Thymus (tissue), 11 donors: Measurements from ENCODE around the gene EHMT2. TPM values are rescaled to one million over a fixed set of nuclear protein-coding genes. Genes with fewer than 3 reads are reported as not detected.
"Not testable (repeated sequence)": the region's sequence is repeated elsewhere in the genome, so short reads cannot be mapped to it uniquely, and the experiment has no call there.

Source experiments
- DNase-seq, 9 donors: peaks; one replicate each; pipeline ENCODE4 v3.0.0-alpha.2; 2013; ENCODE audit warnings: low spot score in 9 of 9, low read depth in 6 of 9, missing footprints in 1 of 9
- H3K27ac ChIP-seq, 2 donors: one replicate each; pipeline ENCODE4 v1.5.1; 2013; ENCODE audit warnings: control low read depth in 1 of 2, low read depth in 1 of 2, low read length in 1 of 2, mild to moderate bottlenecking in 1 of 2, moderate library complexity in 1 of 2
- H3K27me3 ChIP-seq, 2 donors: one replicate each; pipeline ENCODE4 v1.5.1; 2013; ENCODE audit warnings: low read length in 1 of 2; ENCODE audit not compliant: control insufficient read depth in 2 of 2, insufficient read depth in 1 of 2
- H3K36me3 ChIP-seq, 2 donors: one replicate each; pipeline ENCODE4 v1.5.1; 2013; ENCODE audit warnings: low read length in 1 of 2, mild to moderate bottlenecking in 1 of 2, moderate library complexity in 1 of 2; ENCODE audit not compliant: control insufficient read depth in 2 of 2, insufficient read depth in 2 of 2
- H3K4me1 ChIP-seq, 2 donors: one replicate each; pipeline ENCODE4 v1.5.1; 2013; ENCODE audit warnings: low read length in 2 of 2; ENCODE audit not compliant: control insufficient read depth in 2 of 2, insufficient read depth in 2 of 2
- H3K4me3 ChIP-seq, 2 donors: one replicate each; pipeline ENCODE4 v1.5.1; 2013; ENCODE audit warnings: low read length in 2 of 2, control low read depth in 1 of 2, mild to moderate bottlenecking in 1 of 2
- H3K9me3 ChIP-seq, 2 donors: one replicate each; pipeline ENCODE4 v1.5.1; 2013; ENCODE audit warnings: low read length in 1 of 2, mild to moderate bottlenecking in 1 of 2; ENCODE audit not compliant: control insufficient read depth in 2 of 2, insufficient read depth in 1 of 2
- WGBS: extraction: QIAGEN DNeasy Blood & Tissue Kit; methylation state at CpG from one replicate; pipeline ENCODE4 v1.1.7; 2013; 5-methylcytosine and 5-hydroxymethylcytosine counted together
- polyA plus RNA-seq: library from polyadenylated mRNA; stranded (reverse); fragments of 200-250 nt; gene quantifications from one replicate; pipeline ENCODE4 v1.2.3, GENCODE V29; 2013
- total RNA-seq: library from RNA; stranded (reverse); fragments of 120-200 nt; gene quantifications from one replicate; pipeline ENCODE4 v1.2.4, GENCODE V29; 2013
- donor health status: healthy.

Gene EHMT2
- total and polyA plus RNA-seq, 2 donors: 35.0 to 60.1 TPM

- peaks cover 0 to 3% of the 10 kb centered on the region in 2 donors for H3K9me3 ChIP-seq
- H3K27ac ChIP-seq: no peak overlapping the region
- no peaks in the 10 kb centered on the region for H3K27me3 ChIP-seq
- 58% methylated on average over 17 of the region's 17 CpGs for WGBS
- H3K4me3 ChIP-seq: peak overlapping the region; percentile 64 to 72
- peaks cover 12 to 33% of the 10 kb centered on the region in 2 donors for H3K4me1 ChIP-seq
- DNase-seq: no peak
- peaks cover 25 to 27% of the 10 kb centered on the region in 2 donors for H3K36me3 ChIP-seq
Measured at GRCh38 chr6:31861919-31862343, 35.6 kb downstream of the EHMT2 start.

- Histone ChIP-seq H3K9me3 (peaks cover 0 to 3% of the 10 kb centered on the region in 2 donors), H3K27me3 (no peaks in the 10 kb centered on the region), H3K4me3 (no peak overlapping the region), H3K4me1 (peaks cover 12 to 33% of the 10 kb centered on the region in 2 donors), H3K36me3 (peaks cover 25 to 27% of the 10 kb centered on the region in 2 donors), H3K27ac (no peak overlapping the region)
- DNase-seq: no peak
- 94% methylated on average over 7 of the region's 7 CpGs for WGBS
Measured at GRCh38 chr6:31861150-31861549, 36.3 kb downstream of the EHMT2 start.

GRCh38 chr6:31860349-31860748 is 37.1 kb downstream of the EHMT2 start:
- Histone ChIP-seq H3K9me3 (no peaks in the 10 kb centered on the region), H3K4me1 (peaks cover 12 to 32% of the 10 kb centered on the region in 2 donors), H3K36me3 (peaks cover 25 to 27% of the 10 kb centered on the region in 2 donors), H3K4me3 (no peak overlapping the region), H3K27me3 (no peaks in the 10 kb centered on the region), H3K27ac (no peak overlapping the region)
- 98% methylated on average over 13 of the region's 13 CpGs for WGBS
- DNase-seq: no peak

GRCh38 chr6:31859923-31860322 is 37.6 kb downstream of the EHMT2 start:
- WGBS: 97% methylated on average over 11 of the region's 11 CpGs
- Histone ChIP-seq H3K4me1 (peaks cover 12 to 28% of the 10 kb centered on the region in 2 donors), H3K27me3 (no peaks in the 10 kb centered on the region), H3K4me3 (no peak overlapping the region), H3K27ac (no peak overlapping the region), H3K36me3 (peaks cover 25 to 27% of the 10 kb centered on the region in 2 donors), H3K9me3 (no peaks in the 10 kb centered on the region)
- no peak for DNase-seq

- H3K4me1 ChIP-seq: peaks cover 7 to 17% of the 10 kb centered on the region in 2 donors
- DNase-seq: no peak
- WGBS: 97% methylated on average over 8 of the region's 8 CpGs
- no peak overlapping the region for H3K27ac ChIP-seq
- no peaks in the 10 kb centered on the region for H3K27me3 ChIP-seq
- H3K36me3 ChIP-seq: peaks cover 25 to 27% of the 10 kb centered on the region in 2 donors
- no peak overlapping the region for H3K4me3 ChIP-seq
- no peaks in the 10 kb centered on the region for H3K9me3 ChIP-seq
Measured at GRCh38 chr6:31858707-31859106, 38.8 kb downstream of the EHMT2 start.

GRCh38 chr6:31857774-31858173 is 39.7 kb downstream of the EHMT2 start:
- H3K4me1 ChIP-seq, H3K4me3 ChIP-seq, H3K27ac ChIP-seq, DNase-seq, H3K9me3 ChIP-seq, H3K27me3 ChIP-seq: not testable (repeated sequence)
- 97% methylated on average over 8 of the region's 8 CpGs for WGBS
- peaks cover 25 to 27% of the 10 kb centered on the region in 2 donors for H3K36me3 ChIP-seq

GRCh38 chr6:31851980-31852718 is 45.3 kb downstream of the EHMT2 start:
- not testable (repeated sequence) for H3K4me1 ChIP-seq, H3K27me3 ChIP-seq, H3K36me3 ChIP-seq, DNase-seq, H3K9me3 ChIP-seq, H3K4me3 ChIP-seq, H3K27ac ChIP-seq
- WGBS: 95% methylated on average over 35 of the region's 35 CpGs

- WGBS: 98% methylated on average over 2 of the region's 2 CpGs
- Histone ChIP-seq H3K27me3 (no peaks in the 10 kb centered on the region), H3K27ac (no peak overlapping the region), H3K4me1 (no peaks in the 10 kb centered on the region), H3K9me3 (peaks cover 0 to 5% of the 10 kb centered on the region in 2 donors), H3K4me3 (no peak overlapping the region), H3K36me3 (no peaks in the 10 kb centered on the region)
- DNase-seq: no peak
Measured at GRCh38 chr6:31851485-31851832, 46.0 kb downstream of the EHMT2 start.

GRCh38 chr6:31850765-31851484 is 46.6 kb downstream of the EHMT2 start:
- Histone ChIP-seq H3K27ac (no peak overlapping the region), H3K9me3 (peaks cover 0 to 5% of the 10 kb centered on the region in 2 donors), H3K27me3 (no peaks in the 10 kb centered on the region), H3K36me3 (no peaks in the 10 kb centered on the region), H3K4me1 (no peaks in the 10 kb centered on the region), H3K4me3 (no peak overlapping the region)
- 98% methylated on average over 2 of the region's 2 CpGs for WGBS
- DNase-seq: no peak
